ENCODE results near the gene MEX3B.
A peak's percentile ranks its signal among the peaks of the same experiment; 100 is the strongest.

MEX3B gene

DNA sequence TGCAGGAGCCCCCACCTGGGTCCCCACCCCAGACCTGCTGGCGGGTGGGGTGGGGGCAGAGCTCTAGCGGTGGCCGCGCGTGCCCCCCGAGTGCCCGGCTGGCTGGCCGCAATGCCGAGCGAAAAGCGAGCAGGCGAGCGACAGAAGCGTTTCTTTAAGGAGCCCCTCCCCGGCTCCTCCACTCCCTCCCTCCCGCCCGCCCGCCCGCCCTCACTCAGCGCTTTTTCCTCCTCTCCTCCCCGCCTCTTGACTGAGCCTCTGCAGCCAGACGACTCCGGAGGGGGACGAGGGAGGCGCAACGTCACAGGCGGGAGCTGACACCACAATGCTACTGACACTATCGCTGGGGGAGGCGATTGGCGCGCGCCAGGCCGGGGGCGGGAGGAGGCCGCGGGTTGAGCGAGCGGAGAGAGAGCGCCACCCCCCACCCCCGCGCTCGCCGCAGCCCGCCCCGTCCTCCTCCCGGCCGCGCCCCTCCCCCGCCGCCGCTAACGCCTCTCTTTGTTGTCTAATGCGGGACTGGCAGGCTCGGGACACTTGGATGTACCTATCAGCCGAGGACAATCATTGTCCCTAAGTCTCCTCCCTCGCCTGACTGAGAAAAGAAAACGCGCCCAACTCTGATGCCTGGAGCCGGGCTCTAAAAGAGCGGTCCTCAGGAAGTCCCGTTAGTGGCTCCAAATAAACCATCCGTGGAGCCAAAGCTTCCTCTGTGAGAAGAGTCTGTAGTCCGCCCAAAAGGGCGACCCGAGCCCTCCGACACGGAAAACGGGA, at the start of gene MEX3B:
Gene MEX3B, minus strand, starts transcription at position 127 of the 774 bp plus-strand sequence. CDS start 313 bp downstream, outside the sequence.
- H3K9ac ChIP-seq, result peak within 1 kb of the TSS; percentile 86 to 98 (median 95)
- peaks cover 12 to 30% (median 20%) of the 10 kb centered on the region in 11 experiments; a peak in 20 of 22 replicates for H3K36me3 ChIP-seq
- H3K27ac ChIP-seq, result peak within 1 kb of the TSS; percentile 81 to 99 (median 98)
- peaks cover 20 to 49% (median 43%) of the 10 kb centered on the region in 10 experiments for H3K4me1 ChIP-seq
- peak within 1 kb of the TSS; percentile 90 to 99 (median 98) for H3K4me3 ChIP-seq
- peak within 1 kb of the TSS; percentile 86 to 98 (median 94) for H3K4me2 ChIP-seq
- peaks cover 16 to 47% (median 37%) of the 10 kb centered on the region in 11 experiments for H4K20me1 ChIP-seq
- no peak for TF ChIP-seq Cebpa-rat (IDR thresholded peaks at IDR 0.05)
- H3K27me3 ChIP-seq, result no peaks in the 10 kb centered on the region
- H3K9me3 ChIP-seq (replicated peaks in 1 of 11), result no peaks in the 10 kb centered on the region

DNA sequence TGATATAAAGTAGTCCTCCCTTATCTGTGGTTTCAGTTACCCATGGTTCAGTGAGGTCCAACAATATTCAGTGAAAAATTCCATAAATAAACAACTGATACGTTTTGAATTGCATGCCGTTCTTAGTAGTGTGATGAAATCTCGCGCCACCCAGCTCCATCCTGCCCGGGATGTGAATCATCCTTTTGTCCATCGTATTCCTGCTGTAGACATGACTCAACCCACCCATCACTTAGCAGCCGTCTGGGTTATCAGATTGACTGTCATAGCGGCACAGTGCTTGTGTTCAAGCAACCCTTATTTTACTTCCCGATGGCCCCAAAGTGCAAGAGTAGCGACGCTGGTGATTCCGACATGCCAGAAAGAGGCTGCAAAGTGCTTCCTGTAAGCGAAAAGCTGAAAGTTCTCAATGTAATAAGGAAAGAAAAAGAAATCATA, 48.0 kb upstream of the MEX3B start:
- no peaks in the 10 kb centered on the region for H3K36me3 ChIP-seq
- H3K9me3 ChIP-seq (replicated peaks in 1 of 11), result no peaks in the 10 kb centered on the region
- H3K4me2 ChIP-seq, result no peak overlapping the region
- no peaks in the 10 kb centered on the region for H3K27me3 ChIP-seq
- H3K9ac ChIP-seq, result no peak overlapping the region
- H4K20me1 ChIP-seq, result no peaks in the 10 kb centered on the region
- no peak overlapping the region for H3K27ac ChIP-seq
- TF ChIP-seq Cebpa-rat (IDR thresholded peaks at IDR 0.05), result no peak
- no peak overlapping the region for H3K4me3 ChIP-seq
- no peaks in the 10 kb centered on the region for H3K4me1 ChIP-seq

DNA sequence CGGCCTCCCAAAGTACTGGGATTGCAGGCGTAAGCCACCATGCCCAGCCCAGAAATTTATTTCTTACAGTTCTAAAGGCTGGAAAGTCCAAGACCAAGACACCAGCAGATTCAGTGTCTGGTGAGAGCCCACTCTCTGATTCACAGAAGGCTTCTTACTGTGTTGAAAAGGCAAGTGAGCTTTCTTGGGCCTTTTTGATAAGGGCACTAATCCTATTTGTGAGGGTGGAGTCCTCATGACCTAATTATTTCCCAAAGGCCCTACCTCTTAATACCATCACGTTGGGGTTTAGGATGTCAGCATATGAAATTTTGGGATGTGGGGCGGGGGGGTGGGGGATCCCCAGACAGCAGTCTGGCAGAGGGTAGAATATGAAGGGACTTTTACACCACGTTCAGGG, 47.5 kb upstream of the MEX3B start:
- Histone ChIP-seq H3K9ac (no peak overlapping the region), H3K4me3 (no peak overlapping the region), H3K36me3 (no peaks in the 10 kb centered on the region), H3K4me2 (no peak overlapping the region), H3K27me3 (no peaks in the 10 kb centered on the region), H3K27ac (no peak overlapping the region), H4K20me1 (no peaks in the 10 kb centered on the region), H3K9me3 (replicated peaks in 1 of 11) (no peaks in the 10 kb centered on the region), H3K4me1 (no peaks in the 10 kb centered on the region)
- no peak for TF ChIP-seq Cebpa-rat (IDR thresholded peaks at IDR 0.05)

DNA sequence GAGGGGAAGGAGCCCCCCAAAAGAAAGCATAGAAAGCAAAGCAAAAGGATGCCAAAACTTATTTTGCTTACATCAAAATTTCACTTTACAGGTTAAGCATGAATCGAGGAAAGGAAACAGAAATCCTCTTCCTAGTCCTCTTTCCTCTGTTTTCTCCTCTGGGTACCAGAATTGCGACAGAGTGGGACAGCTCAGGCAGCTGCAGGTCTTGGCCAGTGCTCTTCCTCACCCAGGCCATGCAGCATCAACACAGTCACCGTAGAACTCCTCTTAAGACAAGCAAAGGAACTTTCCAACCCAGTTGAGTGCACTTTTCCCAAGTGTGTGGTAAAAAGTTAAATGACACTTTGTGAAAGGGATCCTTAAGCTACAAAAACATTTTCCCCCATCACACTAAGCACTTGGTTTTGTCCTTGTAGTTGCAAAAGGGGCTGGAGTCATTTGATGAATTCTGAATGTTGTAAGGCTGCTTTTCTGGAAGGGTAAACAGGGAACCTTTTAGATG, 45.9 kb upstream of the MEX3B start:
- Histone ChIP-seq H3K27me3 (no peaks in the 10 kb centered on the region), H3K36me3 (no peaks in the 10 kb centered on the region), H3K4me3 (no peak overlapping the region), H3K4me1 (no peaks in the 10 kb centered on the region), H4K20me1 (no peaks in the 10 kb centered on the region), H3K9me3 (replicated peaks in 1 of 11) (no peaks in the 10 kb centered on the region), H3K27ac (no peak overlapping the region), H3K9ac (no peak overlapping the region), H3K4me2 (no peak overlapping the region)
- no peak for TF ChIP-seq Cebpa-rat (IDR thresholded peaks at IDR 0.05)

DNA sequence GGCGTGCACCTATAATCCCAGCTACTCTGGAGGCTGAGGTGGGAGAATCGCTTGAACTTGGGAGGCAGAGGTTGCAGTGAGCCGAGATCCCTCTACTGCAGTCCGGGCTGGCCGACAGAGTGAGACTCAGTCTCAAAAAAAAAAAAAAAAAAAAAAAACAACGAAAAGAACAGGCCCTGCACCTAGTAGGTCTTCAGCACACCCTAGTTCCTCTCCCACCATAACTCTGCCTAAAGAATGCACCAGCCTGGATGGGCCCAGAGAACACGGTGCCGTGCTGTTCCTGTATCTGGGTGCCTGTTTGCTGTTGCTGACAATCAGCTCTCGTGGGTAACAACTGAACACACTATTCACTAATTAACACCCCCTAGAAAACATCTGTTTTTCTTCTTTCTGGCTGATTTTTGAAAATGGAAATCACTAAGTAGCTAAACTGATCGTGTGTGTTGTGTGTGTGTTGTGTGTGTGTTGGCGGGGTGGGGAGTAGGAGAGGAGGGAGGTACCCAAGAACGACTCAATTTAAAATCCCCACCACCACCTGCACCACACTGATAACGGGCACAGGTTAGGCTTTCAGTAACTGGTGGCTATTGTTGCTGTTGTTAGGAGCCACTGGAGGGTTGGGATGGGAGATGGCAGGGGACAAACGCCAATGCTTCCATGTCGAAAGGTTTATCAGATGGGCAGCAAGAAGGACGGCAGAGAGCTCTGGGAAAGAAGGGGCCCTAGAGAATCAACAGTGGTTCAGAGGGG, 40.6 kb upstream of the MEX3B start:
- Histone ChIP-seq H3K36me3 (no peaks in the 10 kb centered on the region), H3K27ac (no peak overlapping the region), H3K9me3 (replicated peaks in 1 of 11) (no peaks in the 10 kb centered on the region), H3K4me3 (no peak overlapping the region), H3K27me3 (no peaks in the 10 kb centered on the region), H3K4me2 (no peak overlapping the region), H4K20me1 (no peaks in the 10 kb centered on the region), H3K4me1 (no peaks in the 10 kb centered on the region), H3K9ac (no peak overlapping the region)
- no peak for TF ChIP-seq Cebpa-rat (IDR thresholded peaks at IDR 0.05)

GRCh38 chr15:82081914-82082762, 36.3 kb upstream of the MEX3B start:
- H3K9me3 ChIP-seq (replicated peaks in 1 of 11), result no peaks in the 10 kb centered on the region
- H3K9ac ChIP-seq, result no peak overlapping the region
- H3K4me2 ChIP-seq, result no peak overlapping the region
- H3K36me3 ChIP-seq, result no peaks in the 10 kb centered on the region
- H3K27ac ChIP-seq, result no peak overlapping the region
- TF ChIP-seq Cebpa-rat (IDR thresholded peaks at IDR 0.05), result no peak
- H3K4me3 ChIP-seq, result no peak overlapping the region
- H4K20me1 ChIP-seq, result no peaks in the 10 kb centered on the region
- no peaks in the 10 kb centered on the region for H3K27me3 ChIP-seq
- H3K4me1 ChIP-seq, result no peaks in the 10 kb centered on the region

GRCh38 chr15:82080774-82081173, 35.0 kb upstream of the MEX3B start:
- no peak overlapping the region for H3K27ac ChIP-seq
- no peak overlapping the region for H3K4me2 ChIP-seq
- H4K20me1 ChIP-seq, result no peaks in the 10 kb centered on the region
- no peak for TF ChIP-seq Cebpa-rat (IDR thresholded peaks at IDR 0.05)
- H3K4me3 ChIP-seq, result no peak overlapping the region
- no peaks in the 10 kb centered on the region for H3K9me3 ChIP-seq (replicated peaks in 1 of 11)
- no peaks in the 10 kb centered on the region for H3K4me1 ChIP-seq
- no peaks in the 10 kb centered on the region for H3K27me3 ChIP-seq
- H3K9ac ChIP-seq, result no peak overlapping the region
- H3K36me3 ChIP-seq, result no peaks in the 10 kb centered on the region

DNA sequence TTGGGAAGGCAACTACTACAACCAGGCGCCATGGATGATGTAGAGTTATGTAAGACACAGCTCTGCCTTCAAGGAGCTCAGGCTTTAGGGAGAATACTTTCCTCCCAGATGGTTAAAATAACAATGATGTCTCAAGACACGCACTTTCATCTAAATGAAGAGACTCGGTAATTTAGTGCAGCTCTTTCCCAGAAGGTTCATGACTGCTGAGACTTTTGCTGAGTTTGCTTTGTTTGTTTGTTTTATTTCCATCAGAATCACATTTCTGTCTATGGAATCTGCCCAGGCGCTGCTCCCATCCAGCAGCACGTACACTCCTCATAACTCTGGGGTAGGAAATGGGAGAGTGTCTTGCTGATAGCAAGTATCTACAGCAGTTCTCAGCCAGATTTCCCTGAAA, 33.9 kb upstream of the MEX3B start:
- no peak for TF ChIP-seq Cebpa-rat (IDR thresholded peaks at IDR 0.05)
- Histone ChIP-seq H3K4me2 (no peak overlapping the region), H3K27me3 (no peaks in the 10 kb centered on the region)

GRCh38 chr15:82074610-82075009, 28.8 kb upstream of the MEX3B start:
- 0 out of 22 replicates have a peak, but pooled peaks cover 0 to 4% (median 0%) of the 10 kb centered on the region in 11 experiments for H3K36me3 ChIP-seq
- no peak overlapping the region for H3K4me3 ChIP-seq
- no peaks in the 10 kb centered on the region for H3K27me3 ChIP-seq
- TF ChIP-seq Cebpa-rat (IDR thresholded peaks at IDR 0.05), result no peak
- H3K27ac ChIP-seq, result no peak overlapping the region
- H3K4me2 ChIP-seq, result no peak overlapping the region
- no peaks in the 10 kb centered on the region for H3K4me1 ChIP-seq
- H3K9me3 ChIP-seq (replicated peaks in 1 of 11), result peaks cover 18 to 25% (median 20%) of the 10 kb centered on the region in 11 experiments
- H4K20me1 ChIP-seq, result no peaks in the 10 kb centered on the region
- H3K9ac ChIP-seq, result no peak overlapping the region

More for the DNA sequence above, 33.9 kb upstream of the MEX3B start:
- no peak overlapping the region for H3K27ac ChIP-seq
- H3K4me1 ChIP-seq, result no peaks in the 10 kb centered on the region
- H4K20me1 ChIP-seq, result no peaks in the 10 kb centered on the region
- H3K36me3 ChIP-seq, result no peaks in the 10 kb centered on the region
- H3K9ac ChIP-seq, result no peak overlapping the region
- H3K9me3 ChIP-seq (replicated peaks in 1 of 11), result no peaks in the 10 kb centered on the region
- H3K4me3 ChIP-seq, result no peak overlapping the region
